NCI-H1048 (cell line): ENCODE results near the gene ELFN2.
"Not testable (repeated sequence)": the region's sequence is repeated elsewhere in the genome, so short reads cannot be mapped to it uniquely, and the experiment has no call there.

Source experiments
- DNase-seq: peaks from one replicate; lab custom pipeline; 2025; lab: John Stamatoyannopoulos, UW

Gene ELFN2

DNA sequence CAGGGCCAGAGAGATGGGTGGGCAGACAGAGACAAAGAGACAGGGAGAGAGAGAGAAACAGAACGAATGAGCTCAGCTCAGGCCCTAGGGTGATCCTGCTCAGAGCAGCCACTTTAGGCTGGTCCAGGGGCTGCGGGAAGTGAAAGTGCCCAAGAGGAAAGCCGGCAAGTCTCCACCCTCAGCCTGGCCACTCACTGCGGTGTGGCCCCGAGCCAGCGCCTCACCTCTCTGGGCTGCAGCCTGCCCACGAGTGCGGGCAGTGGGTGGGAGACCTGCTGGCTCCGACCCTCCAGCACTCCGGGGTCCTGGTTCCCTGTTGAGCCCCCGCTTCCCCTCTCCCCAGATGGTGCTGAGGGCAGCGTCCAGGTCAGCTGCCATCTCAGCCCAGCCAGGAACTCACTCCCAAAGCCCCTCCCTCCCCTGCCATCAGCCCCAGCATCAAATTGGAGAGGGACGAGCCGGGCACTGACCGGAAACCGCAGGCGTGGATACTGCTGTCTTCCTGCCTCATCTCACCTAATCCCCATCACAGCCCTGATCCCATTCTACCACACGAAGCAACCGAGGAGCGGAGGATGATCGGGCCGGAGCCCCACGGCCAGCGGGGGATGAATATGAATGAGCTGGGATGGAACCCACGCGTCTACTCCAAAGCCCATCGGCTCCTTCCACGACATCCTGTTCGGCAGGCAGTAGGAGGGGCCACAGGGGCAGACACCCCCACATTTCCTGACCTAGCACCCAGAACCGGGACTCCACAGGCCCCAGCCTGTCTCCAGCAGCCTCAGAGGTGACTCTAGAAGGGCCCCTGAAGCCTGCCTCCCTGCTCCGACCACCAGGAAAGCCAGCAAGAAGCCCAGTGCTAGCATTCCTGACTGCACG, 16.9 kb downstream of the ELFN2 start:
- no peak for DNase-seq

DNA sequence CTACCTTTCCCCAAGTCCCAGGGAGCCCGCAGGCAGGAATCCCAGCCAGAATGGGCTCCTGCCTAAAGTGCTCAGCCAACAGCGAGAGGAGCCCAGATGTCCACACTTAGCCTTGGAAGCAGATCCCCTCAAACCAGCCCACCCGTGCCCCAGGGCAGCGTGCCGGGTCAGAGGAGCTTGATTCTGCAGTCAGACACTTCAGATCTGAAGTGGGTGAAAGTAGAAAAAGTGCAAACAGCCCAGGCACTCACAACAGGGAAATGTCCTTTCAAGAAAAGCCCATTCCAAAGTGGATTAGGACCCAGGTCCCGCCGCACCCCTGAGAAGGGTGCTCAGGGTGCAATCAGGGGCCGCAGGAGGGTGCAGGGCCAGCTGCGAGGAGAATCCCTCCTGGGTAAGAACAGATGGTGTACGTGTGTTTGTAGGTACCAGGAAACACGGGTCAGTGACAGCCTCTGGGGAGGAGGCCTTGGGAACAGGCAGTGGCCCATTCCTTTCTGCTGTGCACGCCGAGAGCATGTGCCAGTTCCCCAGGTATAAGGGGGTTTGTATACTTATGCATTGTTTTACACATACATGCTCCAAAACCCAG, 17.7 kb downstream of the ELFN2 start:
- DNase-seq, result no peak

DNA sequence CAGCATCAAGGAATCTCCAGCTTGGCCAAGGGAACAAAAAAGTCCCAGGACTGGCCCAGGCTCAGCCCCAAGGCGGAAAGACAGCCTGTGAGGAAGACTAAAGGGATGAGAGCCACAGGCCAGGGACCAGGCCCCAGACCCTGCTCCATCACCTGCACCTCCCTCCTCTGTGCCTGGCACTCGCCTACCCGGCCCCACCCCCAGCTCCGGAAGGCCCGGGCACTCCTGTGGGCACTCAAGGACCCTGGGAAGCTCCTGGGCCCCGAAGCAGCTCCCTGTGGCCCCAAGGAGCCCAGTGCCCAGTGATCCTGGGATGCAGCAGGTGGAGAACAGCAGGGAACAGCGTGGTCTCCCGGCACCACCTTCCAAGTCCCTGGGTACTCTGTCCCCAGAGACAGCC, 18.2 kb downstream of the ELFN2 start:
- no peak for DNase-seq

DNA sequence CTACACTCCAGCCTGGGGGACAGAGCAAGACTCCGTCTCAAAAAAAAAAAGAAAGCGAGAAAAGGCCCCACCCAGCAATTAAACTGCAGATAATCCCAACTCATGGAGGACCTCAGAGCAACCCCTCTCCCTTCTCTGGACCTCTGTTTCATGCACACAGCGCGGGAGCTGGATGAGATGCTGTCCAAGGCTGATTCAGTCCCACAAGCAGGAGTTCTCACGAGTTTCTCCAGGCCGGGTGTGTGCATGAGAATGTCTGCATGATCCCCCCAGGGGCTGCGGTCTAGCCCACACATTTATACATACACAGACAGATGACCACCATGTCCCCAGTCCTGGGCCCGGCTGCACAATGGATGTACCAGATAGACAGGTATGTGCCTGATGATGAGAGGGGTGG, 19.4 kb downstream of the ELFN2 start:
- DNase-seq, result no peak

DNA sequence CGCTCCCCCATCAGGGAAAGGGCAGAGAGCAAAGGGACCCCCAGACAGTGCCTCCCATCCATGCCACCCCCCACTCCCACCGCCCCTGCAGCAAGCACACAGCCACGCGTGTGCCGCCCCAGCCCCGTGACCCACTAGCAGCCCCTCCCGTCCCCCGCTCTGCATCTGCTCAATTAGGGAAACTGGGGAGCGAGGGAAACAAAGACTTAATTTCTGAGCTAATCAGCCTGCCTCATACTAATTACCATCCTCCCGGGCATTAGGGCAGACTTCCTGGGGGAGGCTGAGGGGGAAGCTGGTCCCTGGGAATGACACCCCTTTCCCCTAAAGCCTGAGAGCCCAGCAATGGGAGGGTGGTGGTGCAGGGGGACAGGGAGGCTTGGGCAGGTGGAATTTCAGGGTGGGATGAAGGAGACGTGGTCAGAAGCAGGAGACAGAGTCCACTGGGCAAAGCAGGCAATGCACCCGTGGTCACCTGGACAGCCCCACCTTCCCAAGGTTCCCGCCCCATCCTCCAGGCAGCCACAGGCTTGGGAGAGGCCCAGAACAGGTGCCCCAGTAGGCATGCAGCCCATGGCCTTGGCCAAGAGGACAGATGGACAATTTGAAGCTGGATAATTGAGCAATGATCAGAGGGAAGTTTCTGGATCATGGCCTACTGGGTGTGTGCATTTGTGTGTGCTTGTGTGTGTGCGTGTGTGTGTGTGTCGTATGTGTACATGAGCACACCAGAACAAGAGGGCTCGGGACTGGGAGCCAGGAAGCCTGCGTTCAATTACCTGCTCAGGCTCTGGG, 20.6 kb downstream of the ELFN2 start:
- no peak for DNase-seq

DNA sequence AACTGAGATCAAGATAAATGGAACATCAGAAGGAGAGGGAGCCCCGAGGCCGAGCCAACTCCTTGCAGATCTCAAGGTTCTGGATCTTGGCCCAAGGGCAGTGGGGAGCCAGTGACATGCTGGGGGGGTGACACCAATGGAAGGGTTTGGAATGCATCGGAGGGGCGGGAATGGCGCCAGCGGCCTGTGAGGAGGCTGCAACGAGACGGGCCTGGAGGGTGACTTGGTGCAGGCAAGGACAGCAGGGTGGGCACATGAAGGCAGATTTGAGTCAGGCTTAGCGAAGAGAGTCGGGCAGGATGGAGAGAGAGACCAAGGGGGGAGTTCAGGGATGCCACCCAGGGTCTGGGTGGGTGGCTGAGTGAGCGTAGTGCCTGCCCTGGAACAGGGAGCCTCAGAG, 23.2 kb downstream of the ELFN2 start:
- no peak for DNase-seq

DNA sequence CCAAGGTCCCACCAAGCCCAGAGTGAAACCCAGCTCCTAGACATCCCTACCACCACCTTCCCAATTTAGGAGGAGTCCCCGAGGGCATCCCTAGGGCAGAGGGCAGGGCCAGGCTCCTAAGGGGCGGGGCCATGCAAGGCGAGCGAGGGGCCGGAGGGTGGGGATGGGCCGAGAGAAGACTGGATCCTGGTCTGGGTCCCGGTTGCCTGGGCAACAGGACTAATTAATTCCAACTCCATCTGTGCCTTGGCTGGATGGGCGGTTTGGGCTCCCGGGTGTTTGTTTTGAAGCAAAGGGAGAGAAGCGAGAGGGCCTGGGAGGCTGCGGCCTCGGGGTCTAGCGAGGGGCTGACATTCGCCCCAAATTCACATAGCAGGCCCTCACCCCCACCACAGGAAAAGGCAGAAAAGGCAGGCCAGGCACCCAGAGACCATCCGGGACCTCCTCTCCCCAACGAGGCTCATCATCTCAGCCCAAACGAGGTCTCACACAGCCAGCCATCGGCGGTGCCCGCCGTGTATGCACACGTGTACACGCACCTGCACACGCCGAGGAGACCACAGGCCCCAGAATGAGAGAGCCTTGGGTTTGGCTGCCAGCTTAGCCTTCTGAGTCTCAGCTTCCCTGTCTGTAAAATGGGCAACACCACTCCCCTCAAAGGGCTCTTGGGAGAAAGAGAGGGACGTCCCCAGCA, 23.9 kb downstream of the ELFN2 start:
- no peak for DNase-seq

DNA sequence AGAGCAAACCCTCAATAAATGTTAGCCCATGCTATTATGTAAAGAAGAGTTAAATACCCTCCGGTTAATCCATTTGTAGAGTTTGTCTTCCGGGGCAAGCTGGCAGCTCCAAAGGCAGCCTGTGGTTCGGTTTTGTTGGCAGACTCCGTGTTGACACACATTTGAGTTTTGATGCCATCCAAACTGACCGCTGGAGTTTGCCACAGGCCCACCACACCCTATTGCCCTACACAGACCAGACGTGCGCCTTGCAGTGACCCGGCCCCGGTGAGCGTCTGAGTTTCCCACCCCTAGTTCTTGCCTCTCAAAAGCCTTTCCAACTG, 25.1 kb downstream of the ELFN2 start:
- no peak for DNase-seq

DNA sequence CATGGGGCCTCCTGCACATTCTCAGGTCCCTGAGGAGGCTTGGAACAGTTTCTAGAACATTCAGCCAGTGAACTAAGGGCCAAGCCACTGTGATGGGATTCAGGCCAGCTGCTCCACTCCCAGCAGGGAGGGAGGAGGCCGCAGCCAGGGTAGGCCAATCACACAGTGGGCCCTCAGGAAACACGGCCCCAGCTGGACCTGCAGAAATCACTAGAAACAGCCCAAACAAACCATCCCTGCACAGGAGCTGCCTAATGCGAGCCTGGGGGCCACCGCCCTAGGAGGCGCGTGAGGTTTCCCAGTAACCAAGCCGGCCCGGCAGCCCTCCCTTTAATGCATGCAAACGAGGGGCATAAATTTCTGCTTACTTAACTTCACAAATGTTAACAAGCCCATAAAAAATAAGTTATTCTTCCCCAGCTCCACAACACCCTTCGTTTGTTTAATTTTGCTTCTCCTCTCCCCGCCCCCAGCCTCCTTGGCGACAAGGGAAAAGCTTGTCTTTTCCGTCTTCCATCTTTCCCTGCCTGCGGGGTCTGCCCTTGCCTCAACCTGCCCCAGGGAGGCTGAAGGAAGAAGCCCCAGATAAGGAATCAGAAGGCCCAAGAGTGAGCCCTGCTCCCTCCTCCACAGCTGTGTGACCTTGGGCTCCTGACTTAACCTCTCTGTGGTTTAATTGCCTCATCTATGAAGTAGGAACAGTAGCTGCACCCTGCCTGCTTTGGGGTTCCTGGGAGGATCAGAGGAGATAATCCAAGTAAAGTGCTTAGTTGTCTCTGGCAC, 25.7 kb downstream of the ELFN2 start:
- no peak for DNase-seq

DNA sequence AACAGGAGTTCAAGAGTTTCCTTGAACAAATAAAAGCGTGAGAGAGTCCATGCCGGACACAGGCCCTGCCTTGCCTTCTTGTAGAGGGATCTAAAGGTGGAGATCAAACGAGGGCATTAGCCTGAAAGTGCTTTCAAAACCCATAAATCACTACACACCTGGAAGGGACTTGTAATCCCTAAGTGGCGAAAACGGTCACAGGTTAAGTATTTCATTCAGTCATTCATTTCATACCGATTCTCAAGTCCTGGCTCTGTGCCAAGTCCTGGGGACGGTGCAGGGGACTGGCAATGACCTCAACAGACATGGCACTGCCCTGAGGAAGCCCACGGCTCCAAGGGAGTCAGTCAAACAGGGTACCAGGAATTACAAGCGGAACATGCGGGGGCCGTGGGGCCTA, 26.6 kb downstream of the ELFN2 start:
- no peak for DNase-seq

DNA sequence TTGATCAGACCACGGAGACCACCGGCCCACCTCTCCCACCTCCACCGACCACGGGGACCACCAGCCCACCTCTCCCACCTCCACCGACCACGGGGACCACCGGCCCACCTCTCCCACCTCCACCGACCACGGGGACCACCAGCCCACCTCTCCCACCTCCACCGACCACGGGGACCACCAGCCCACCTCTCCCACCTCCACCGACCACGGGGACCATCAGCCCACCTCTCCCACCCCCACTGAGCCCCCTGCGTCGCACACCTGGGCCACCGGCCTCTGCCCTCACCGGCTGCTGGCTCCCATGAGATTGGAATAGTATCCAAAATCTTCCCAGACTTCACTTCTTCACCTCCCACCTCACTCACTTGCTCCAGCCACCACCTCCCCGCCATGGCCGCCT, 27.8 kb downstream of the ELFN2 start:
- DNase-seq, result not testable (repeated sequence)

DNA sequence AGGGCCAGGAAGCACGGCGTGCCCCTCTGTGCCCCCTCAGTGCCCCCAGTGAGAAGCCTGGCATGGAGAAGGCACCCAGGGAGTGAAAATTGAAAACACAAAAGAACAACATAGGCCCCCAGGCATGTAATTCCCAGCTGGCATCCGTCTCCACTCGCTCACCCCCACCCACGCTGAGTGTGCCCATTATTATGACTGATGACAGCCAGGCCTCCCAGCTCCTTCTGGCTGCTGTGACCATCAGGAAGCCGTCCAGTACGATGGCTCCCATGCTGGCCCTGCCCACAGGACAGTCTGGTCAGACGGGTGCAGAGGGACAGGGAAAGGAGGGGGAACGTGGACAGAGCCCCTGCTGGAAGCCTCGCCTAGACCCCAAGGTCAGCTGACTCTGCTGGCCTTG, 30.1 kb downstream of the ELFN2 start:
- no peak for DNase-seq

DNA sequence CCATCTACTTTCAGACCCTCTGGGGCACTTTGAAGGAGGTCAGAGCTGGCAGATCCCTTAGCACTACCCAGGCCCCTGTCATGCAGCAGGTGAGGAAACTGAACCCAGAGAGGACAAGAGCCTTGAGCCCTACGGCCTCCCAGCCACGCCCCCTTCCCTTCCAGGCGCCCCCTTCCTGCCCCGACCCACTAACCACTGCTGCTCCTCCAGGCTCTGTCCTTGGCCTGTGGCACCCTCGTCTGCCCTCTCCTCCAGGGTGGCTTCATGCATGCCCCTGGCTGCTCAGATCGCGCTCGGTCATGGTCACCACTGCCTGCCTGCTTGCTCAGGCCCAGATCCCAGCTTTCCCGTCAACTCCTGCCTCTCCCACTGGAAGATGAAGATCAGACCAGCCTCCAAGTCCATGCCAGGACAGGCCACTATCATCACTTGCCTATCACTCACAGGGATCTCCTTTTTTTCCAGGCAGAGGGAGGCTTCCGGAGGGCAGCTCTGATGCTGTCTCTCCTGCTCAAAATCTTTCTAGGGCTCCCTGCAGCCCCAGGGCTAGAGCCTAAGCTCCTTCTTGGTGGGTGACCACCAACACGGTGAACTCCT, 30.7 kb downstream of the ELFN2 start:
- DNase-seq, result no peak

DNA sequence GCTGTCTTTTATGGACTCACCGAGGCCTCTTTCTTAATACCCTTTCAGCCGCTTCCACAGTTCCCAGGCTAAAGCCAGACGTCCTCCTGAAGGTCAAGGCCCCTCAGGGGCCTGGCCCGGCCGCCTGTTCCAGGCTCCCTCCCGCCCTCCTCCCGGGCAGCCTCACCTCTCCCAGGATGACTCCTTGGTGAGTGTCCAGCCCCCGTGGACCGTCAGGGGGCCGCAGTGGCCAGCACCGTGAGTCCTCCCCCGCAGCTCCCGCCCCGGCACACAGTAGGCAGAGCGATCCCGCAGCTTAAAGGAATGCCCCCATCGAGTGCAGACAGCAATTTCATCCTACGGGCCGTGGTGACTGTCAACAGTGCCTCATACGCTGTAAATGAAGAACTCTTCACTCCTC, 32.9 kb downstream of the ELFN2 start:
- no peak for DNase-seq

DNA sequence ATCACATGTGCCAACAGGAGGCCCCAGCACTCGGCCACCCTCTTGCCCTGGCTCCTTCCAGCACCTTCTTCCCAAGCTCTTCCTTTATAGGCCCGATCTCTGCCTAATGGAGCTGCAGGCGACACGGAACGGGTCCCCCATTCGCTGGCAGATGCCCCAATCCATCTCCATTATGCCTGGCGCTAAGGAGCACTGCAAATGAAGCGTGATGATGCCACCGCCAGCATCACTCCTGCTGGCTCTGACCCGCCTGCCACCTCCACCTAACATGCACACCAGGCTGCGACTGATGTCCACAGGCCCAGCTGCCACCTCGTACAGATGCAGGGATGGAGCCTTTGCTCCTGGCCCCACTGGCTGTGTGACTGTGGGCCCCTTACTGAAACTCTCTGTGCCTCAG, 33.5 kb downstream of the ELFN2 start:
- no peak for DNase-seq

DNA sequence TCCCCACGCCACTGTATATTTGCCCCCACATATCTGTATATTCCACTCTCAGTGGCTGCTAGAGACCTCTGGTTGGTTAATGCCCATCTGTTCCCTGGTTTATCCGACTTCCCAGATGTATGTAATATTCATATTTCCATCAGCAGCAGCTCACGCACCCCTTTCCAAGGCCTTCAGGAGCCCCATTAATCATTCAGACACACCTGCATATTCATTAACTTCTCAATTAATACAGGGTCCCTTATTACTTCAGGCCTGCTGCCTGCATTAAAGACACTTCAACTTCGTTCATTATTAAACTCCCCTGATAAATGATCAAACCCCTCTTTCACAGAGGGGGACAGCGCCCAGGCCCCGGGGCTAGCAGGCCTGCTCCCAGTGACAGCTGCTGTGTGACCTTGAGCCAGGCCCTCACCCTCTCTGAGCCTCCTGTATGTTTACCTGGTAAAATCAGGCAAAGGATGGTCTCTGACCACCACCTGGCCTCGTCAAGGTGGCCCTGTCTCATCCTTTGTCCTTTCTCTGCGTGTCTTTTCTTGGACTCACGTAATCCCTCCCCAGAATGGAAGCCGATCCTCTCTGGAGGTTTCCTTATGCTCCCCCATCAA, 34.5 kb downstream of the ELFN2 start:
- DNase-seq, result no peak

DNA sequence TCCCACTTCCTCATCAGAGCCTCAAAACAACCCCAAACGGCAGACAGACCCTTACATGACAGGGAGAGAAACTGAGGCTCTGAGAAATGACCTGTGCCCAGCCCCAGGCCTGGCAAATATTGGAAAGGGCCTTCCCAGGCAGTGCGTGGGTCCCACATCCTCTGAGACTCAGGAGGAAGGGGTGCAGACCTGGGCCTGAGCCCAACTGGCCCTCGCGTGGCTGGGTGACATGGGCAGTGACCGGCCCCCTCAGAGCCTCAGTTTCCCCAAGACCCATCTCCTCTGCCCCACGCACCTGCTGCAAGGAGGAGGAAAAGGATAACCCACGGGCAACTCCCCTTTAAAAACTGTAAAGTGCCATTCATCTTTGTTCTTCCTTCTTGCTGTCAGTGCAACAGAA, 35.6 kb downstream of the ELFN2 start:
- DNase-seq, result no peak

DNA sequence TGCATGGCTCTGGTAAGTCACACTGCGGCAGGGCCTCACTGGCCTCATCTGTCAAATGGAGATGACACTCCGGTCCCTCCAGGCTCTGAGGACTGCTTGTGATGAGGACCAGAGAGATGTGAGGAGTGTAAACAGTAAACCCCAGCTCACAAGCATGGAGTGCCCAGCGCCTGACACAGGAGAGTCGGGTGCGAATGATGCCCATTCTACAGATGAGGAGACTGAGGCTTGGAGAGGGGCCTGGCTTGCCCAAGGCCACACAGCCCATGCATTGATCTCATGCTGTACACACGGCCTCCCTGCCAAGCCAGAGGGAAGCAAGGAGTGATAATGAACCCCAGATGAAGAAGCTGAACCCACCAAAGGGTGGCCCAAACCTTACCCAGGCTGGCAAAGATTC, 37.2 kb downstream of the ELFN2 start:
- DNase-seq, result no peak

DNA sequence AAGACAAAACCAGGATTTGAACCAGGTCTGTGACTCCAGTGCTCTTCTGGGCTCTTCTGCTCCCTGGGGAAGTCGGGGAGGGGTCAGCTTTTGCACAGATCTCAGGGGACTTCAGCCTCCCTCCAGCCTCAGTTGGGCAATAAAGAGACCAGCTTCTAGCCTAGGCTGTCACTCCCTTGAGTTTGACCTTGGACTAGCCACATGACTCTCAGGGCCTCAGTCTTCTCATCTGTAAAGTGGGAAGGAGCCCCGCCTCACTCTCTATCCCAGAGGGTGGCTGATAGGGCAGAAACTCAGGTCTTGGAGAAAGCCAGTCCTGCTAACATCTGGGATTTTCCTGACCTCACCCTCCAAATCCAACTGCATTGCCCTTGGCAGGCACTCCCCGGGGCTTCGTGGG, 38.7 kb downstream of the ELFN2 start:
- DNase-seq, result no peak

DNA sequence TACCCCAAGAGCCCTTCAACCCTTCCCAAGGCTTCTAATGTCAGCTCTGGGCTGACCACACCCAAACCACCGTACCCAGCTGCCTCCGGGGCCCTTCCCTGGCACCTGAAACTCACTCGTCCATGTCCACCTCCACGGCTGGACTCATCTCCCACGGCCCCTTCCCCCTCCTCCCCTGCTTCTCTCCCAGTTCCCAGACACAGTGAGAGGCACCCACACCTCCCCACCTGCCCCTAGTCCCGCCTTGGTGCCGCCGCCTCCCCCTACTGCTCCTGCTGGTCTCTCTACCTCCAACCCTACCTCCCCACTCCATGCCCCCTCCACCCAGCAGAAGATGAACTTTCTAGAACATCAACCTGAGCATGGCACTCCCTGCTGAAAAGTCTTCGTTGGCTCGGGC, 39.5 kb downstream of the ELFN2 start:
- DNase-seq, result no peak

DNA sequence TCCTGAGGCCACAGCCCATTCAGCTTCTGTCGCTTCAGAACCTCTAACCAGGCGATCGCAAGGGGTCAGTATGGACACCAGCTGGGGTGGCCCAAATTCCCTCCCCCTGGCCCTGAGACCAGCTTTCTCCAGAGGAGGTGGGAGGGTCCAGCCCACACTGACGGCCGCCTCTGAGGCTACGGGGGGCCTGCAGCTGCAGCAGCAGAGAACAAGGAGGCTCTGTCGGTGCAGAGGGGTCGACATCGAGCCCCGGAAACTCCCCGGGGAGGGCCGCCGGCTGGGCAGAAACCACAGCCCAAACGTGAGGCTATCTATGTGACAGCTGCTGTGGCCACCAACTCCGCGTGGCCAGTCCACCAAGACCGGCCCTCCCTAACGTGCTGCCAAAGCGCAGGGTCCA, 40.8 kb downstream of the ELFN2 start:
- no peak for DNase-seq
